H1 (cell line): Measurements from ENCODE around the gene CD46. TPM values are rescaled to one million over a fixed set of nuclear protein-coding genes. Genes with fewer than 3 reads are reported as not detected.

Experiments used
- CTCF ChIA-PET: fragments of 300-600 bp; sonication (Branson Sonifier 250); formaldehyde crosslinking; loops from one replicate; lab custom pipeline; 2021; ENCODE audit not compliant: partially characterized antibody; lab: Charles Lee
- POLR2A ChIA-PET: fragments of 300-600 bp; sonication (Branson Sonifier 250); formaldehyde crosslinking; loops from one replicate; lab custom pipeline; 2021; ENCODE audit warnings: inconsistent platforms; ENCODE audit not compliant: partially characterized antibody; lab: Charles Lee
- DNase-seq, 2 experiments: peaks; one replicate each; pipeline versions ENCODE4 v3.0.0 to v3.0.0-alpha.2; 2010 to 2022; ENCODE audit warnings: low spot score in 2 of 2, low read depth in 1 of 2, mixed read lengths in 1 of 2
- FAIRE-seq: peaks from 2 replicates; lab custom pipeline; 2011; peaks lifted over from hg19 to GRCh38; lab: Jason Lieb, UNC
- H2AFZ ChIP-seq: 2 replicates; pipeline ENCODE4 v1.8.1; 2012; ENCODE audit warnings: low read length, inconsistent platforms
- H2AK5ac ChIP-seq: 2 replicates; pipeline ENCODE4 v1.6.1; 2013; ENCODE audit warnings: low read depth, low read length
- H2BK120ac ChIP-seq: replicated peaks from 2 replicates; pipeline ENCODE3; 2013; ENCODE audit warnings: low read depth, low read length, inconsistent platforms
- H2BK12ac ChIP-seq: 2 replicates; pipeline ENCODE4 v1.6.1; 2013; ENCODE audit warnings: low read depth, low read length
- H2BK15ac ChIP-seq: 2 replicates; pipeline ENCODE4 v1.6.1; 2013; ENCODE audit warnings: low read length
- H2BK20ac ChIP-seq: 2 replicates; pipeline ENCODE4 v1.6.1; 2013; ENCODE audit warnings: low read length
- H2BK5ac ChIP-seq: 2 replicates; pipeline ENCODE4 v1.6.1; 2013; ENCODE audit warnings: low read depth, low read length
- H3K14ac ChIP-seq: 2 replicates; pipeline ENCODE4 v1.6.1; 2013; ENCODE audit warnings: inconsistent platforms; ENCODE audit not compliant: insufficient read length
- H3K18ac ChIP-seq: 2 replicates; pipeline ENCODE4 v1.6.1; 2013; ENCODE audit warnings: low read length; ENCODE audit errors: extremely low read depth
- H3K23ac ChIP-seq: 2 replicates; pipeline ENCODE4 v1.6.1; 2013; ENCODE audit warnings: inconsistent platforms; ENCODE audit not compliant: insufficient read length
- H3K23me2 ChIP-seq: 2 replicates; pipeline ENCODE4 v1.6.1; 2013; ENCODE audit warnings: low read depth, low read length
- H3K27ac ChIP-seq: 2 replicates; pipeline ENCODE4 v1.6.1; 2011; ENCODE audit warnings: low read depth, low read length, inconsistent platforms
- H3K27me3 ChIP-seq, 4 experiments: replicated peaks in 1 of 4; 1 replicate in 1 of 4; 2 replicates in 3 of 4; pipeline versions ENCODE4 v1.6.1 to v1.8.1; 2011 to 2013; ENCODE audit warnings: low read length in 3 of 4, mild to moderate bottlenecking in 3 of 4, inconsistent platforms in 2 of 4, mixed read lengths in 2 of 4, moderate library complexity in 1 of 4; ENCODE audit not compliant: control insufficient read depth in 3 of 4, insufficient read depth in 3 of 4; ENCODE audit errors: extremely low read depth in 1 of 4
- H3K36me3 ChIP-seq, 4 experiments: 2 replicates each; pipeline versions ENCODE4 v1.6.1 to v1.8.1; 2011 to 2013; ENCODE audit warnings: mild to moderate bottlenecking in 4 of 4, low read length in 3 of 4, moderate library complexity in 2 of 4, control low read depth in 1 of 4, inconsistent platforms in 1 of 4; ENCODE audit not compliant: insufficient read depth in 4 of 4, control insufficient read depth in 2 of 4
- H3K4ac ChIP-seq: replicated peaks from 2 replicates; pipeline ENCODE3; 2013; ENCODE audit warnings: low read length, low read depth, mixed read lengths, inconsistent platforms; ENCODE audit not compliant: insufficient read length
- H3K4me1 ChIP-seq, 4 experiments: replicated peaks in 1 of 4; 1 replicate in 1 of 4; 2 replicates in 3 of 4; pipeline versions ENCODE4 v1.6.1 to v1.8.1; 2011 to 2013; ENCODE audit warnings: low read length in 3 of 4, inconsistent platforms in 2 of 4, mixed read lengths in 1 of 4; ENCODE audit not compliant: insufficient read depth in 4 of 4, control insufficient read depth in 3 of 4
- H3K4me2 ChIP-seq, 2 experiments: 2 replicates each; pipeline versions ENCODE4 v1.6.1 to v1.8.1; 2011 to 2013; ENCODE audit warnings: low read depth in 2 of 2, low read length in 2 of 2, control low read depth in 1 of 2, inconsistent platforms in 1 of 2, mild to moderate bottlenecking in 1 of 2; ENCODE audit not compliant: insufficient read depth in 1 of 2
- H3K4me3 ChIP-seq, 4 experiments: fragments of 200-600, 300-600 bp in 1 of 4; sonication (generic), shearing (Covaris generic), sonication (Bioruptor Twin) in 1 of 4; 2 replicates each; pipeline versions ENCODE4 v1.5.1 to v1.8.1; 2011 to 2016; ENCODE audit warnings: low read length in 4 of 4, low read depth in 3 of 4, control low read depth in 2 of 4, inconsistent platforms in 2 of 4, mild to moderate bottlenecking in 2 of 4, mixed read lengths in 1 of 4, moderate library complexity in 1 of 4; ENCODE audit not compliant: insufficient read depth in 2 of 4; ENCODE audit errors: extremely low read depth in 1 of 4
- H3K56ac ChIP-seq: replicated peaks from 2 replicates; pipeline ENCODE3; 2013; ENCODE audit warnings: low read depth, mild to moderate bottlenecking, mixed read lengths, low read length, inconsistent platforms; ENCODE audit not compliant: insufficient read length
- H3K79me1 ChIP-seq: 2 replicates; pipeline ENCODE4 v1.6.1; 2013; ENCODE audit warnings: low read depth, low read length, control low read depth
- H3K79me2 ChIP-seq, 2 experiments: 2 replicates each; pipeline versions ENCODE4 v1.6.1 to v1.8.1; 2012 to 2013; ENCODE audit warnings: low read length in 2 of 2, mild to moderate bottlenecking in 2 of 2, inconsistent platforms in 1 of 2; ENCODE audit not compliant: insufficient read depth in 2 of 2, control insufficient read depth in 1 of 2
- H3K9ac ChIP-seq, 4 experiments: replicated peaks in 1 of 4; 1 replicate in 1 of 4; 2 replicates in 3 of 4; pipeline versions ENCODE4 v1.6.1 to v1.8.1; 2011 to 2013; ENCODE audit warnings: low read depth in 3 of 4, low read length in 3 of 4, control low read depth in 2 of 4, mild to moderate bottlenecking in 2 of 4, moderate library complexity in 2 of 4, inconsistent platforms in 1 of 4; ENCODE audit errors: extremely low read depth in 1 of 4
- H3K9me3 ChIP-seq, 2 experiments: 2 replicates each; pipeline versions ENCODE4 v1.6.1 to v1.8.1; 2012 to 2013; ENCODE audit warnings: mild to moderate bottlenecking in 2 of 2, moderate library complexity in 2 of 2, control low read depth in 1 of 2, inconsistent platforms in 1 of 2, low read depth in 1 of 2, low read length in 1 of 2, mixed read lengths in 1 of 2; ENCODE audit not compliant: insufficient read depth in 2 of 2
- H4K20me1 ChIP-seq, 2 experiments: replicated peaks in 1 of 2; 2 replicates each; pipeline versions ENCODE3 to v1.8.1; 2011 to 2013; ENCODE audit warnings: inconsistent platforms in 2 of 2, low read length in 2 of 2, mild to moderate bottlenecking in 1 of 2; ENCODE audit not compliant: insufficient read depth in 2 of 2, control insufficient read depth in 1 of 2
- H4K5ac ChIP-seq: 2 replicates; pipeline ENCODE4 v1.6.1; 2013; ENCODE audit warnings: low read length, low read depth, mixed read lengths, inconsistent platforms; ENCODE audit not compliant: insufficient read length
- H4K8ac ChIP-seq: 2 replicates; pipeline ENCODE4 v1.8.0; 2013; ENCODE audit warnings: mild to moderate bottlenecking, moderate library complexity, low read length, inconsistent platforms; ENCODE audit not compliant: insufficient read depth; ENCODE audit errors: extremely low read depth
- H4K91ac ChIP-seq: replicated peaks from 2 replicates; pipeline ENCODE3; 2013; ENCODE audit warnings: low read length, mixed read lengths, inconsistent platforms; ENCODE audit not compliant: insufficient read length
- CHD2 ChIP-seq: IDR thresholded peaks from 2 replicates; pipeline ENCODE4 v1.6.1; 2012; ENCODE audit warnings: low read length, improper control_type of control experiment
- POLR2AphosphoS5 ChIP-seq: IDR thresholded peaks from 2 replicates; pipeline ENCODE4 v1.6.1; 2011; ENCODE audit warnings: low read depth, low read length
- WGBS, 2 experiments: shearing (Covaris generic) in 1 of 2; methylation state at CpG; one replicate each; pipeline versions ENCODE4 v1.1.6 to v1.1.7; 2013 to 2015; ENCODE audit warnings: low lambda C conversion rate in 2 of 2, mixed read lengths in 2 of 2, inconsistent platforms in 1 of 2, low coverage in 1 of 2, missing lambda C conversion rate in 1 of 2; ENCODE audit not compliant: insufficient replicate concordance in 2 of 2, insufficient coverage in 1 of 2, insufficient read length in 1 of 2; ENCODE audit errors: extremely low coverage in 1 of 2, missing lambda C conversion rate in 1 of 2; 5-methylcytosine and 5-hydroxymethylcytosine counted together
- polyA plus RNA-seq, 7 experiments: library from polyadenylated mRNA; depleted of rRNA in 3 of 7; stranded (reverse) in 5 of 7; unstranded in 2 of 7; fragments of >200 nt in 5 of 7; fragments of 200-250 nt in 2 of 7; gene quantifications; 1 replicate in 5 of 7; 2 replicates in 1 of 7; 4 replicates in 1 of 7; pipeline versions ENCODE4 v1.2.1 to v1.2.3, GENCODE V29; 2011 to 2013; ENCODE audit warnings: missing spikeins in 2 of 7, mixed read lengths in 2 of 7
- total RNA-seq: library from RNA; stranded (reverse); fragmentation: NEBNext Ultra II Directional; extraction: Animal tissue kit (Norgen Biotek cat#: 25700); gene quantifications from 2 replicates; pipeline ENCODE4 v1.2.1, GENCODE V29; 2021

CD46 gene
- total and polyA plus RNA-seq, 2 of the 8 experiments (the other 6 are each of a cell fraction or from before 2014, with no cell fraction given) = 60.9 to 113 TPM

GRCh38 chr1:207740207-207740606 is 11.6 kb upstream of the CD46 start:
- no peak for FAIRE-seq
- no peak overlapping the region for H3K27ac ChIP-seq
- no peak overlapping the region for H2AK5ac ChIP-seq

More at GRCh38 chr1:207740207-207740606, 11.6 kb upstream of the CD46 start:
- WGBS, 2 experiments = 76% methylated on average over 2 of the region's 2 CpGs; no CpG with 5 or more reads in 1 of the 2 experiments
- H3K4me3 ChIP-seq = no peak overlapping the region
- H3K56ac ChIP-seq = no peak overlapping the region
- H3K14ac ChIP-seq = no peak overlapping the region
- H3K79me1 ChIP-seq = no peaks in the 10 kb centered on the region
- peaks cover 4 to 12% of the 10 kb centered on the region in 2 experiments; a peak in 3 of 4 replicates for H3K9me3 ChIP-seq
- no peak overlapping the region for H2AFZ ChIP-seq
- ChIA-PET CTCF (interaction anchor here (1.1 kb wide), 1 partner anchor 56 kb away, joined by 3 read pairs; no protein-coding TSS in a partner anchor), POLR2A (no interaction called here)
- no peak overlapping the region for H2BK15ac ChIP-seq
- no peak overlapping the region for H4K8ac ChIP-seq
- no peaks in the 10 kb centered on the region for H3K27me3 ChIP-seq
- no peaks in the 10 kb centered on the region for H4K20me1 ChIP-seq
- no peak overlapping the region for H2BK120ac ChIP-seq
- no peak overlapping the region for H2BK5ac ChIP-seq
- no peak overlapping the region for H3K23ac ChIP-seq
- no peak overlapping the region for H3K4me2 ChIP-seq
- H4K91ac ChIP-seq = no peak overlapping the region
- no peaks in the 10 kb centered on the region for H3K23me2 ChIP-seq
- H3K4me1 ChIP-seq = no peaks in the 10 kb centered on the region
- H2BK12ac ChIP-seq = no peak overlapping the region
- TF ChIP-seq CHD2 (no peak), POLR2AphosphoS5 (no peak)
- no peaks in the 10 kb centered on the region for H3K79me2 ChIP-seq
- H3K9ac ChIP-seq = no peak overlapping the region
- no peak overlapping the region for H2BK20ac ChIP-seq
- H3K36me3 ChIP-seq = no peaks in the 10 kb centered on the region
- H3K4ac ChIP-seq = no peak overlapping the region
- no peak for DNase-seq
- no peak overlapping the region for H4K5ac ChIP-seq
- H3K18ac ChIP-seq = no peak overlapping the region
